Gastrocnemius medialis (tissue), 4 donors: ENCODE measurements around the gene SUPT3H. TPM values are rescaled to one million over a fixed set of nuclear protein-coding genes. Genes with fewer than 3 reads are reported as not detected.

Experiments
- ATAC-seq, 2 donors: fragments of 150-250 bp; one replicate each; pipeline ENCODE4 v1.9.1; 2016
- DNase-seq, 2 donors: peaks; one replicate each; pipeline ENCODE4 v3.0.0-alpha.2; 2019
- H3K27ac ChIP-seq, 4 donors: fragments of 200-600 bp; sonication (generic); 1 replicate in 1 of 4; 2 replicates in 3 of 4; pipeline ENCODE4 v1.5.1; 2016 to 2018; ENCODE audit warnings: mild to moderate bottlenecking in 2 of 4, moderate library complexity in 1 of 4
- H3K27me3 ChIP-seq, 3 donors: fragments of 200-600 bp; sonication (generic) in 2 of 3; 1 replicate in 1 of 3; 2 replicates in 2 of 3; pipeline versions ENCODE4 v1.5.1 to v1.6.0; 2016 to 2019; ENCODE audit warnings: mild to moderate bottlenecking in 1 of 3, moderate library complexity in 1 of 3
- H3K36me3 ChIP-seq, 2 donors: fragments of 200-600 bp; sonication (generic) in 1 of 2; one replicate each; pipeline ENCODE4 v1.5.1; 2017 to 2018
- H3K4me1 ChIP-seq, 2 donors: fragments of 200-600 bp; sonication (generic) in 1 of 2; one replicate each; pipeline ENCODE4 v1.5.1; 2016 to 2017; ENCODE audit warnings: mild to moderate bottlenecking in 2 of 2
- H3K4me3 ChIP-seq, 4 donors: fragments of 200-600 bp; sonication (generic) in 3 of 4; 1 replicate in 1 of 4; 2 replicates in 3 of 4; pipeline ENCODE4 v1.5.1; 2016 to 2019; ENCODE audit warnings: mild to moderate bottlenecking in 2 of 4
- H3K9me3 ChIP-seq, 3 donors: fragments of 200-600 bp; sonication (generic) in 2 of 3; 1 replicate in 1 of 3; 2 replicates in 2 of 3; pipeline ENCODE4 v1.5.1; 2016 to 2019
- CTCF ChIP-seq, 5 experiments: fragments of 450-650 bp in 3 of 5; fragments of 200-600 bp in 2 of 5; sonication (generic) in 2 of 5; IDR thresholded peaks in 4 of 5; conservative IDR thresholded peaks in 1 of 5; 1 replicate in 4 of 5; 2 replicates in 1 of 5; pipeline ENCODE4 v1.5.1; 2016 to 2019; ENCODE audit warnings: antibody characterized with exemption in 5 of 5, mild to moderate bottlenecking in 3 of 5, moderate library complexity in 3 of 5
- POLR2A ChIP-seq, 2 donors: fragments of 450-650 bp; IDR thresholded peaks; one replicate each; pipeline ENCODE4 v1.6.1; 2017; ENCODE audit warnings: antibody characterized with exemption in 2 of 2, mild to moderate bottlenecking in 2 of 2, moderate library complexity in 2 of 2
- in situ Hi-C, 4 donors: fragments of 200-750 bp; cut with MboI; loops; one replicate each; pipeline versions ENCODE4 v1.15.0 to v1.8.0; 2017; ENCODE audit warnings: low sequenced_read_pairs in 4 of 4
- intact Hi-C: fragments of 100-400 bp; cut with DNase I; formaldehyde crosslinking; loops from one replicate; pipeline ENCODE4 v1.15.1; 2023; ENCODE audit warnings: low total_unique reads
- total RNA-seq, 4 donors: library from RNA; depleted of rRNA; stranded (reverse); fragments of >200 nt; gene quantifications; one replicate each; pipeline versions ENCODE4 v1.1.0 to v1.2.3, GENCODE V29; 2016

Gene SUPT3H
- total RNA-seq, 4 donors from 2014 or later = 1.5 to 9.0 (median 4.2) TPM

DNA sequence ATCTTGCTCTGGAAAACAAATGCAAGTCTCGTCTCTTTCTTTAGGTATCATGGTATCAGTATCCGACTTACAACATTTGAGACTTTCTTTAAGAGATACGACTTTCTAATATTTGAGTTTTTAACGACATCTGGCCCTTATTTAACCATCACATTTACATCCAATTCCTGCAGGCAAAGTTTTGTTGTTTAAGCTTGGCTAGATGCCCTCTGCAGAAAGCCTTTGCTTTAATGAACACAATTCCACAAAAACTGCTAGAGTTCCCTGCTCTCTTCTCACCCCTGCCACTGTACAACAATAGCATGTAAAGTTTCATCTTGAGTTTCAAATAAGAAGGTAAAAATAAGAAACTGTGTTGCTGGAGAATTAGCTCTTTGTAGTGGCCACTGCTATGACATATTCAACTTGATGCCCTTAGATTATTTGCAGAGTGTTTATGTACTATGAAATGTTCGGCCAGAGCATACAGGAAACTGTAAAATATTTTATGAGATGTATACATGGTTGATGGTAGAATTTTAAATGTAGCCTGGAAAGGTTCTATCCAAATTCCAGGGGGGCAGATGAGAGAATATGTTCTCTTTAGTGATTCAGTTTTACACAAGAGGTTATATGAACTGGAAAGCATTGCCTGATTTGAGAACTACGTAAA is 551.6 kb downstream of the SUPT3H start:
- intact Hi-C loops = no loop called here

GRCh38 chr6:44825273-44825672 is 552.5 kb downstream of the SUPT3H start:
- H3K27ac ChIP-seq = no peak overlapping the region
- TF ChIP-seq CTCF (IDR thresholded peaks at IDR 0.05 in 4 of 5, conservative IDR thresholded peaks at IDR 0.05 in 1 of 5) (no peak), POLR2A (IDR thresholded peaks at IDR 0.05) (no peak)
- H3K27me3 ChIP-seq = no peaks in the 10 kb centered on the region
- intact Hi-C loops = no loop called here
- H3K36me3 ChIP-seq = no peaks in the 10 kb centered on the region
- no peak overlapping the region for H3K4me3 ChIP-seq
- H3K4me1 ChIP-seq = no peaks in the 10 kb centered on the region
- in situ Hi-C loops = no loop called here
- H3K9me3 ChIP-seq = no peaks in the 10 kb centered on the region
- DNase-seq (no peak), ATAC-seq (no peak)

More for the DNA sequence above, 551.6 kb downstream of the SUPT3H start:
- TF ChIP-seq CTCF (IDR thresholded peaks at IDR 0.05 in 4 of 5, conservative IDR thresholded peaks at IDR 0.05 in 1 of 5) (no peak), POLR2A (IDR thresholded peaks at IDR 0.05) (no peak)
- in situ Hi-C loops = no loop called here
- Histone ChIP-seq H3K4me1 (no peaks in the 10 kb centered on the region), H3K27ac (no peak overlapping the region), H3K4me3 (no peak overlapping the region), H3K36me3 (no peaks in the 10 kb centered on the region), H3K27me3 (no peaks in the 10 kb centered on the region), H3K9me3 (no peaks in the 10 kb centered on the region)
- ATAC-seq (no peak), DNase-seq (no peak)

- ATAC-seq (no peak), DNase-seq (no peak)
- Histone ChIP-seq H3K27ac (no peak overlapping the region), H3K9me3 (no peaks in the 10 kb centered on the region), H3K27me3 (no peaks in the 10 kb centered on the region), H3K4me1 (no peaks in the 10 kb centered on the region), H3K4me3 (no peak overlapping the region), H3K36me3 (no peaks in the 10 kb centered on the region)
- TF ChIP-seq CTCF (IDR thresholded peaks at IDR 0.05 in 4 of 5, conservative IDR thresholded peaks at IDR 0.05 in 1 of 5) (no peak), POLR2A (IDR thresholded peaks at IDR 0.05) (no peak)
- intact Hi-C loops = no loop called here
- in situ Hi-C loops = no loop called here
Observed at GRCh38 chr6:44824567-44824966, 553.2 kb downstream of the SUPT3H start.

DNA sequence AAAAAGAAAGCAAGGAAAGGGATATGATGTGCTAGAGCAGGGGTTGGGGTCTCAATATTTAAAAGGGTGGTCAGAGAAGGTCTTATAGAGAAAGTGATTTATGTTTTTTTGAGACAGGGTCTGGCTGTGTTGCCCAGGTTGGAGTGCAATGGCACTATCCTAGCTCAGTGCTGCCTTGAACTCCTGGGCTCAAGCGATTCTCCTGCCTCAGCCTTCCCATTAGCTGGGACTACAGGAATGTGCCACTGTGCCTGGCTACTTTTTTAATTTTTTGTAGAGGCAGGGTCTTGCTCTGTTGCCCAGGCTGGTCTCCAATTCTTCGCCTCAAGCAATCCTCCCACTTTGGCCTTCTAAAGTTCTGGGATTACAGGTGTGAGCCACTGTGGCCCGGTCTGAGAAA is 557.0 kb downstream of the SUPT3H start:
- intact Hi-C loops (no loop called here), in situ Hi-C loops (no loop called here)
- no peak for ATAC-seq

More for the DNA sequence above, 557.0 kb downstream of the SUPT3H start:
- no peak for DNase-seq
- H3K4me1 ChIP-seq = no peaks in the 10 kb centered on the region
- no peaks in the 10 kb centered on the region for H3K27me3 ChIP-seq
- no peaks in the 10 kb centered on the region for H3K9me3 ChIP-seq
- no peak for TF ChIP-seq CTCF (IDR thresholded peaks at IDR 0.05 in 4 of 5, conservative IDR thresholded peaks at IDR 0.05 in 1 of 5)
- no peak for TF ChIP-seq POLR2A (IDR thresholded peaks at IDR 0.05)
- H3K27ac ChIP-seq = no peak overlapping the region
- no peaks in the 10 kb centered on the region for H3K36me3 ChIP-seq
- H3K4me3 ChIP-seq = no peak overlapping the region
